GOT3 (cell line): ENCODE results near the gene INPP5D.
"Not testable (repeated sequence)": the region's sequence is repeated elsewhere in the genome, so short reads cannot be mapped to it uniquely, and the experiment has no call there.

Experiments
- DNase-seq: peaks from one replicate; lab custom pipeline; 2025; ENCODE audit warnings: mixed read lengths; lab: John Stamatoyannopoulos, UW

Gene INPP5D

DNA sequence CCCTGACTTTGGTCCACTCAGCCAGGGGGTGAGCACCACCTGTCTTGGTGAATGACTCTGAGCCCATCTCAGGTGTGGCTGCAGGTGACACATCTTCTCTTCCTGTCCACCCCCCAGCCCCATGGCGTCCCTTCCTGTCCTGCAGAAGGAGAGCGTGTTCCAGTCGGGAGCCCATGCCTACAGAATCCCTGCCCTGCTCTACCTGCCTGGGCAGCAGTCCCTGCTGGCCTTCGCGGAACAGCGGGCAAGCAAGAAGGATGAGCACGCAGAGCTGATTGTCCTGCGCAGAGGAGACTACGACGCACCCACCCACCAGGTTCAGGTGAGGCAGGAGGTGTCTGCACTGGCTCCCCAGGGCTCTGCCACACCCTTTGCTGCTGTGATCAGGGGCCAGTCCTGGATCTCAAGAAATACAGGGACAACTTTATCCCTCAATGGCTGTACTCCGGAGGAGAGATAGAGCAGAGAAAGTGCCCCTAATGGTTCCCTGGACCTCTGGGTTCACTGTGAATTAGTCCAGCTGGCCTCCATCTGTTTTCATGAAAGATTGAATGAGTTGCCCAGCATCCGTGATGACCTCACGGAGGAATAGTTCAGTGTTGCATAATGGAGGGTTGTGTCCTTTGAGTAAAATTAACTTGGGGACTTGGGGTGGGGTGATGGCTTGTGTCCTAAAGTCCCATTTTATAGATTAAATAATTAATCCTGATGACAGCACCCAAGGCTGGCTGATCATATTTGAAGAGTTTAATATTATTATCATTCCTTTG, 27.4 kb upstream of the INPP5D start, which contains the start of gene NEU2:
NEU2 (plus strand) TSS at position 122 of the 770 bp plus-strand sequence; CDS start at position 122, 0 bp downstream.
- no peak for DNase-seq

DNA sequence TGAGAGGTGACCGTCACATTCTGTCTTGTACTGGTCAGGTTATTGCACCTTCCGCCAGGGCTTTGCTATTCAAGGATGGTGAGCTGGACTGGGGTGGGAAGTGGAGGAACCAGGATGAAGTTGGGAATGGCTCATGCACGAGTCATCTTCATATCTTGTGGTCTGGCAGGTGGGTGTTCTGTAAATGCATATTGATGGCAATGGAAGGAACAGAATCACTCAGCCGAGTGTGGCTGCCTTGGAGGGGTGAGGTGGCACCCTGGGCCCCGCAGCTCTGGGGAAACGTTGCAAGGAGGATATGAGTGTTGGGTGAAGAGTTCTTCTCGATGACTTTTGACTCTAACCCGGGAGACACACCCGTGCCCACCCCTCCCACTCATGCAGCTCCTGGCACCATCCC, 26.5 kb upstream of the INPP5D start:
- no peak for DNase-seq

DNA sequence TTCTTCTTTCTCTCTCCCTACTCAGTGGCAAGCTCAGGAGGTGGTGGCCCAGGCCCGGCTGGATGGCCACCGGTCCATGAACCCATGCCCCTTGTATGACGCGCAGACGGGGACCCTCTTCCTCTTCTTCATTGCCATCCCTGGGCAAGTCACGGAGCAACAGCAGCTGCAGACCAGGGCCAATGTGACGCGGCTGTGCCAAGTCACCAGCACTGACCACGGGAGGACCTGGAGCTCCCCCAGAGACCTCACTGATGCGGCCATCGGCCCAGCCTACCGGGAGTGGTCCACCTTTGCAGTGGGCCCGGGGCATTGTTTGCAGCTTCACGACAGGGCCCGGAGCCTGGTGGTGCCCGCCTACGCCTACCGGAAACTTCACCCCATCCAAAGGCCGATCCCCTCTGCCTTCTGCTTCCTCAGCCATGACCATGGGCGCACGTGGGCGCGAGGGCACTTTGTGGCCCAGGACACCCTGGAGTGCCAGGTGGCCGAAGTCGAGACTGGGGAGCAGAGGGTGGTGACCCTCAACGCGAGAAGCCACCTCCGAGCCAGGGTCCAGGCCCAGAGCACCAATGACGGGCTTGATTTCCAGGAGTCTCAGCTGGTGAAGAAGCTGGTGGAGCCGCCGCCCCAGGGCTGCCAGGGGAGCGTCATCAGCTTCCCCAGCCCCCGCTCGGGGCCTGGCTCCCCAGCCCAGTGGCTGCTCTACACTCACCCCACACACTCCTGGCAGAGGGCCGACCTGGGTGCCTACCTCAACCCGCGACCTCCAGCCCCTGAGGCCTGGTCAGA, 25.9 kb upstream of the INPP5D start:
- no peak for DNase-seq

DNA sequence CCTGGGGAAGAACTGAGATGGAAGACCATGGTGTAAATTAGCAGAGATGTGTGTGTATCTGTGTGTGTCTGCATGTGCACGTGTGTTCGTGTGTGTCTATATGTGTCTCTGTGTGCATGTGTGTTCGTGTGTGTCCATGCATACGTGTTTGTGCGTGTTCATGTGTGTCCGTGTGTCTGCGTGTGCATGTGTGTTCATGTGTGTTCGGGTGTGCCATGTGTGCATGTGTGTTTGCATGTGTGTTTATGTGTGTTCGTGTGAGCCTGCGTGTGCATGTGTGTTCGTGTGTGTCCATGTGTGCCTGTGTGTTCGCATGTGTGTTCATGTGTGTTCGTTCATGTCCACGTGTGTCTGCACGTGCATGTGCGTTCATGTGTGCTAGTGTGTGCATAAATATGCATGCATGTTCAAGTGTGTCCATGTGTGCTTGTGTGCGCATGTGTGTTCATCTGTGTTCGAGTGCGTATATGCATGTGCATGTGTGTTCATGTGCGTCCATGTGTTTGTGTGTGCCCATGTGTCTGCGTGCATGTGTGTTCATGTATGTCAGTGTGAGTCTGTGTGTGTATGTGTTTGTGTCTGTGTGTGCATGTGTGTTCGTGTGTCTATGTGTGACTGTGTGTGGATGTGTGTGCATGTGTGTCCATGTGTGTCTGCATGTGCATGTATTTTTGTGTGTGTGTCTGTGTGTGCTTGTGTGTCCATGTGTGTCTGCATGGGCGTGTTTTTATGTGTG, 24.5 kb upstream of the INPP5D start:
- DNase-seq = no peak

DNA sequence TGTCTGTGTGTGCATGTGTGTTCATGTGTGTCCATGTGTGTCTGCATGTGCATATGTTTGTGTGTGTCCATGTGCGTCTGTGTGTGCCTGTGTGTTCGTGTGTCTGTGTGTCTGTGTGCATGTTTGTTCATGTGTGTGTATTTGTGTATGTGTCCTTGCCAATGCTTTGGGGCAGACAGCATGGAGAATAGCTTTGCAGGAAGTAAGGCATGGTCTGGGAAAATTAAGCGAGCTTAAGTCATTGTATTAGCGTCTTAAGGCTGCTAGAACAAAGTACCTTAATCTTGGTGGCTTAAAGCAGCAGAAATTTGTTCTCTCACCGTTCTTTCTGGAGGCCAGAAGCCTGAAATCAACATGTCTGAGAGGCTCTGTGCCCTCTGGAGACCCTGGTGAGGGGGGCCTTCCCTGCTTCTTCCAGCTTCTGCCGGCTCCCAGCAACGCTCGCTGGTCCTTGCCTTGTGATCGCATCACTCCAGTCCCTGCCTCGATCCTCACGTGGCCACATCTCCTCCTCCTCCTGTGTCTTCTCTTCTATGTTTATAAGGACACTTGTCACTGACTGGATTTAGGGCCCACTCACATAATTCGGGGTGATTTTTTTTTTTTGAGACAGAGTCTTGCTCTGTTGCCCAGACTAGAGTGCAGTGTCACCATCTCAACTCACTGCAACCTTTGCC, 23.8 kb upstream of the INPP5D start:
- DNase-seq = no peak

DNA sequence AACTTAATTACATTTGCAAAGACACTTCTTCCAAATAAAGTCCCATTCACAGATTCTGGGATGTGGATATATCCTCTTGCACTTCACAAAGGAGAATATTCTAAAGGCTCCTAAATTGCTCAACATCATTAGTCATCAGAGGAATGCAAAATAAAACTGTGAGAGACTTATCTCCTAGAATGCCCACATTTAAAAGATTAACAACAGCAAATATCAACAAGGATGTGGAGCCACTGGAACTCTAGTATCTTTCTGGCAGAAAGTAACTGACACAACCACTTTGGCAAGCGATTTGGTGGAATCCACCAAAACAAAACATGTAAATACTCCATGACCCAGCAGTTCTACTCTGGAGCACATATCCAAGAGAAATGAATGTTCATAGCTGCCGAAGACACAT, 23.1 kb upstream of the INPP5D start:
- DNase-seq = no peak

DNA sequence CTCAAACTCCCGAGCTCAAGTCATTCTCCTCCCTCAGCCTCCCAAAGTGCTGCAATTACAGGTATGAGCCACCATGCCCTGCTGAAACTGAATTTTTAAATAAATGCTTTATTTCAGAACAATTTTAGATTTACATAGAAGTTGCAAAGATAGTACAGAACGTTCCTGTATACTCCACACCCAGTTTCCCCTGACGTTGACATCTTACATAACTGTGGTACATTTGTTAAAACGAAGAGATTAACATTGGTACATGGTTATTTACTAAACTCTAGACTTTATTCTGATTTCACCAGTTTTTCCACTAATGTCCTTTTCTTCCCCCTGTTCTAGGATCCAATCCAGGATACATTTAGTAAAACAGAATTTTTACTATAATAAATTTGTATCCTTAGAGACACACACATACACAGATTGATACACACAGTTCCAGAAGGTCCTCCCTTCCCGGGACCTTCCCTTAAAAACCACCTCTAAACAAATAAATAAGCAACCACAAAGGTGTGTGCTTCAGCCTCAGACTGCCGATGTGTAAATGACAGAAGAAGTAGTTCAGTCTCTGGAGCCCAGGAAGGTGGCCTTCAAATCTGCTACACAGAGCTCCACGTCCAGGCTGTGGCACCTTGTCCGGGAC, 20.8 kb upstream of the INPP5D start:
- no peak for DNase-seq

DNA sequence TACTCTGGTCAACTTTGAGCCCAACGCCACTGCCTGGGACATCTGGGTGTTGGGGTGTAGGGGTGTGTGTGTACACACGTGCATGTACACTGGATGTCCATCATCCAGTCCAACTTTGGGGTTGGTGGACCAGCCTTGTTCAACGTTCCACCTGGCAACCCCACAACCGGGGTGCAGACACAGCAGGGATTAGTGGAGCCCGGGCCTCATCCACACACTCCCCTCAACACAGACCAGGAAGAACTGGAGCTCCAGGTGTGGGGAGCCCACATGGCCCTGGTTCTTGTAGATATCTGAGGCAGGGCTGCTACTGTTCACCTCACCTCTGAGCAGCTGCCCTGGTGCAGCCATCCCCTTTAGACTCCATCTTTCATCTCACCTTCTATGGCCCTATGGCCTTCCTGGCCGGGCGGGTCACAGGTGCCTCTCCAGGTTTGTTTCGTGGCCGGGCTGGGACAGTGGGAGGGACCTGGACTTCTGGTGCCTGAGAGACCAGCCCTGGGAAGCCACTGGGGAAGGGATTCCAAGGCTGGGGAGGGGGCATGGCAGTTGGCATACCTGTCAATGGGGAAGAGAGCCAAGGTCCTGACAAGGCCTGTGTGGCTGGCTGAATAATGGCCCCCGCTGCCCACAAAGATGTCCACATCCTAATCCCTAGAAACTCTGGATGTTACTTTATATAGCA, 20.2 kb upstream of the INPP5D start:
- no peak for DNase-seq

DNA sequence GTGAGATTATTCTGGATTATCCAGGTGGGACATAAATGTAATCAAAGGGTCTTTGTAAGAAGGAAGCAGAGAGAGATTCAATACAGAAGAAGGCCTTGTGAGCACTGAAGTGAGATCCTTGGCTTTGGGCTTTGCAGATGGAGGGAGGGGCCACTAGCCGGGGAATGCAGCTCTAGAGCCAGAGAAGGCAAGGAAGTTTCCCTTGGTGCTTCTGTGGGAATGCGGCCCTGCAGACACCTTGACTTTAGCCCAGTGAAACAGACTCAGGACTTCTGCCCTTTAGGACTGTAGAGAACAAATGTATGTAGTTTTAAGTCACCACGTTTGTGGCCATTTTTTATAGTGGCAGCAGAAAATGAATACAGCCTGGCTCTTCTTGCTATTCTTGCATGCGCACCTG, 19.6 kb upstream of the INPP5D start:
- no peak for DNase-seq

DNA sequence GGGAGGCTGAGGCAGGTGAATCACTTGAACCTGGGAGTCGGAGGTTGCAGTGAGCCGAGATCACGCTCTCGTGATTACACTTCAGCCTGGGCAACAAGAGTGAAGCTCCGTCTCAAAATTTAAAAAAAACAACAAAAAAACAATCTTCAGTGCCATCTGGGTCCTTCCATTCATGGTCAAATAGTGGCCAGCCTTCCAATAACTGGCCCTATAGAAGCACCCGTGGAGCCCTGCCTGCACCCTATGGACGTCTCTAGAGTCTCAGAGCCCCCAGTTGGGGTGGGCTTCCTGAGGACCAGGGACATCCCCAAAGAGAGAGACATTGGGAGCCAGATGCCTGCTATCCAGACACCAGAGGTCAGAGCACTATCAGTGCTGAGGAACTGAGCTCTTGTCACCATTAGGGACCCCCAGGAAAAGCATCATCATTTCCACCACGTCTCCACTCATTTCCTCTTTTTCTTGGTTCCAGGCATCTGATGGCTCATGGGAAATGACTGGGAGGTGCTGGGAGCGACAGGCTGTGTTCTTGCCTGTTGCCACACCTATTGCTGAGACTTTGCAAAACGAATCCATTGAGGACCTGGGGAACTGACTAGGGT, 18.3 kb upstream of the INPP5D start:
- DNase-seq = no peak

DNA sequence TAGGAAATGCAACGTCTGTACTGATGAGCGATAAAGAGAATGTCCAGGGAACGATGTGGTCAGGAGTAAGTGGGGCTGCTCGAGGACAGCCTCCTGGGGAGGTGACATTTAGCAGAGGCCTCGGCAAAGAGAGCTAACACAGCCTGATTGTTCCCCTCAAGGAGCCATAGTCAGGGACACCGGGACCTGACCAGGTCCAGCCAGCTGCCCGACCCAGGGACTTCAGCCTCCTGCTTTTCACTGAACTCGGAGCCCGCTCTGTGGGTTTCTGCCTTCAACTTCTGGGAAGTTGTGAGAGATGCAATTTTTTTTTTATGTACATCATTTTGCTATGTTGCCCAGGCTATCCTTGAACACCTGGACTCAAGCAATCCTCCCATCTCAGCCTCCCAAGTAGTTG, 17.6 kb upstream of the INPP5D start:
- no peak for DNase-seq

DNA sequence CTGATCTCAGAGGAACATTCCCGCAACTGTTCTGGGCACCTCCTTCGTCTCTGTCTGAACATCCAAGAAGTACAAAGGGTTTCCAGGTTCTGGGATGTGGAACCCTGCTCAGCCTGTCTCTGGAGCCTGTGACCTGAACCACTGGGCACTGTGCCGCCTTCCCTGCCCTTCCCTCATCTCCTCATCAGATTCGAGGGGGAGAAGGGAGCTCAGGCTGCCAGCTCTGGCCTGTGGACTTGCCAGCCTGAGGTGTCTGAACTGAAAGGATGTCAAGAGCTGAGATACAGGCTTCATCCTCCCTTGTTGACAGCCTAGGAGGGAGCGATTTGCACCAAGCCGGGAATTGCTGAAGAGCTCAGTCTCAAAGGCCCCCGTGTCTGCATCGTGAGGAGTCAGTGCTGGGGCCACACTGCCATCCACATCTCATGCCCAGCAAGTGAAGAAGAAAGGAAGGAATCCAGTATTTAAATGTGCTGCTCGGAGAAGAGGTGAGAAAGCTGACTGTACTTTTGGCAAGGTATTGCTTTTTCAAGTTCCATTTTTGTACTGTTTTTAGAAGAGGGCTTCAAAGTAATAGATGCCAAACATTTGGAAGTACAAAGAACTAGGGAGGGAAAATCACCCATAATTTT, 15.1 kb upstream of the INPP5D start:
- DNase-seq = no peak

DNA sequence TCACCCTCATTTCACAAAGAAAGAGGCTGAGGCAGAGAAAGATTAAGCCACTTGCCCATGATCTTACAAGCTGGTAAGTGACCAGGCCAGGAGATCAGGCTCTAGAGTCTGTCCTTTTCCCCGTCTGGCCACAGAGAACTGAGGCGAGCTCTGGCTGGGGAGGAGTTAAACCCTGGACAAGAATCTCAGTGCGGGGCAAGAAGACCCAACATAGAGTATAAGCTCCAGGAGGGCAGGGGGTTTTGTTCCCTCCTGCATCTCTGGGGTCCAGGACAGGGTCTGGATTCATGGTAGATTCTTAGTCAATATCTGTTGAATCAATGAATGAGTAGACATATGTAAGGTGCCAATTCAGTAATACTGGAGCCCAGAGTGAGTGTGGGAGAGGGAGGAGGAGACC, 12.9 kb upstream of the INPP5D start:
- DNase-seq = no peak

DNA sequence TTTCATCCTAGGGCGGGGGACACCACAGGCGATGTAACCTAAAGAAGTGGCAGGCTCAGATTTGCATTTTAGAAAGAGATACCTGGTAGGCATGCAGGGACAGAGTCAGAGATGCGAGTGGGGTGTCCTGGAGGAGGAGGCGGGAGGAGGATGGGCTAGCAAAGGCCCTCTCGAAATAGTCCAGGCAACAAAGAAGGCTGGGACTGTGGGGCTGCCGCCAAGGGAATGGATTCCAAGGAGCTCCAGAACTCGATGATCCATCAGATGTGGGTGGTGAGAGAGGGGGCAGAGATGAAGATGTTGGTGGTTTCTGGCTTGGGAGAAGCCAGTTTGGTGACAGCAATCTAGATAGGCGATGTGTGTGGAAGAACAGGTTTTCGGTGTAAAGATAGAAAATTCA, 12.5 kb upstream of the INPP5D start:
- no peak for DNase-seq

DNA sequence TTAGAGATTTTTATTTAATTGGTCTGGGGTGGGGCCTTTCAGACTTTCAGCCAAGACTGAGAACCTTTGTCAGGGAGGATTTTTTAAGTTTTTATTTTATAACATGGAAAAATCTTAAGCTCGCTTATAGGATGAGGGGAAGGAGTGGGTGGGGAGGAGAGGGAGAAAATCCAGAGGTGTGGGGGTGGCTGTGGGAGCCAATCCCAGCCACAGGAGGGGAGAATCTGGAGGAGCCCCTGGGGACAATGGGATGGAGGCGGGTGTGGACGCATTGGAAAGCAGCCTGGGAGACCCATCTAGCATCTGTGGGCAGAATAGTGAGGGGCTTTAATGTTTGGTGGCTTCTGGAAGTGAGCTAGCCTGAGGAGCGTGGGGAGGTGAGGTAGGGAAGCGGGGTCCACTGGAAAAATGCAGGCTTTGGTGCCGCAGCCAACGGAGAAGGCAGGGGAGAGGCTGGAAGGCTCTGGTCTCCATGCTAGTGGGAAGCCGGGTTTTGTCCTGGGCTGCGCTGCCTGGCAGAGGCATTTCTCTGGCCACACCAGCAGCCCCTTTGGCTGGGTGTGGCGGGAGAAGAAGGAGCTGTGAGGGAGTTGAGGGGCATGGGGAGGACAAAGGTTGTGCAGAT, 11.5 kb upstream of the INPP5D start:
- no peak for DNase-seq

DNA sequence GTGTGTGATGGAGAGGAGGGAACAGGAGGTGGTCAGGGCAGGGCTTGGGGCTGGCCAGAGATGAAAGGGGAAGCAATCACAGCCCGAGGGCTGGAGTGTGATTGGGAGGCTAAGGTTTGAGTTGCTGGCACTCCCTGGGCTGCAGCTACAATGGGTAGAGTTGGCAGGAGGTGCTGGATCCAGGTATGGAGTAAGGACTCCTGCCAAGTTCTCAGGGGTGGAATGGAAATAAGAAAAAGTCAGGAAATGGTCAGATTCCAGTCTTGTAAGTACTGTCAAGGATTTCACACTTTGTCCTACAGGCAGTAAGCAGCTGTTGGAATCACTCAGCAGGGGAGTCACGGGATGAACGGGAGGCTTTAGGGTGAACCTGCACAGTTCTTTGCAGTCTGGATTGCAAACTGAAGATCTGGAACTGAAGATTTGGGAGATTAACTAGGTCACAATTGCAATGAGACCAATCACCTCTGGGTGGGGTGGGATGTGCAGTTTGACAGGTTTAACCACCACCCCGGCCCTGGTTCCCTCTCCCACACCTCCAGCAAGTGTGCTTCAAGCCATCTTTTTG, 10.9 kb upstream of the INPP5D start:
- no peak for DNase-seq

DNA sequence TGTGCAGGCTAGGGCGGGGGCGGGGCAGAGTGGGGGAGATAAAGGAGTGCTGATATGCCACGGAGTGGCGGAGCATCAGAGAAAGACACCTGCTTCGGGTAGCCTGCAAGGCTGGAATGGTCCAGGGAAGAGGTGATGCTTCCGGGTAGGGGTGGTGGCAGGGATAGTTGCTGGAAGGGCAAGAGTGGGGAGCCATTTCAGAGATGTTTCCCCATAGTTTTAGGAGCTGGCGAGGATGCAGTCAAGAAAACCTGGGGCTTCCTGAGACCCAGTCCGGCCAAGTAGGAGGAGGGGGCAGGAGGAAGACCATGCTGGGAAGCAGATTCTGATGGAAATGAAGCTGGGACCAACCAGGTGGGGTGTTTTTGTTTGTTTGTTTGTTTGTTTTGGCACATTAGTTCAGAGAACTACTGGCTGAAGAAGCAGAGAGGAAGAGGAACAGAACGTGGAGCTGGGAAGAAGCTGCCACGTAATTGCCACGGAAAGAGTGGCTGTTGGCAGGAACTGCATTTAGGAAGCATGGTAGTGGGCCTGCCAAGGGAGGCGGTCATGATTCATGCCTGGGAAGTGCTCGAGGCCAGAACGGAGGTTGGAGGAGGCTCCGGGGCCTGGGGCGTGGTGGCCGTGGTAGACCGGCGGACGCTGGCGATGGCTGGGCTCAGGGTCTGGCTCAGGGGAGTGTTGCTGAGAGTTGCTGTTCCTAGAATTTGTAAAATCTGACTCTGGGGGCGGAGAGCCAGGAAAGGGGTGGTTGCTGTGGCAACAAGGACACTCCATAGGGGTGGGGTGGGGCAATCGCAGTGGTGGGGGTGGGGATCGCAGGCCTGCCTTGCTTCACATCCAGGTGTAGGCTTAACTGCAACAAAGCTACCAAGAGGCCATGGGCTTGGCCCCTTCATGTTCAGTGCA, 8.6 kb upstream of the INPP5D start:
- DNase-seq = no peak

DNA sequence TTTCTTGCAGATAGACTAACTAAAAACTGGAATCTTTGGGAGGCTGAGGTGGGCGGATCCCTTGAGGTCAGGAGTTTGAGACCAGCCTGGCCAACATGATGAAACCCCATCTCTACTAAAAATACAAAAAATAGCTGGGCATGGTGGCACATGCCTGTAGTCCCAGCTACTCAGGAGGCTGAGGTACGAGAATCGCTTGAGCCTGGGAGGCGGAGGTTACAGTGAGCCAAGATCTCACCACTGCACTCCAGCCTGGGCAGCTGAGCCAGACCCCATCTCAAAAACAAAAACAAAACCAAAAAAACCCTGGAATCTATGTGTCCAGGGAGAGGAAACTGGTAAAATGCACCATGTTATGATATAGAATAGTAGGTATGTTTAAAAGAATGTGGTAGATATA, 7.6 kb upstream of the INPP5D start:
- not testable (repeated sequence) for DNase-seq
